ENCODE measurements around the gene TMEM244.

- TF ChIP-seq CTCF (IDR thresholded peaks at IDR 0.05) (no peak), POLR2A (IDR thresholded peaks at IDR 0.05) (no peak)
Measured at GRCh38 chr6:129844118-129844891, 16.8 kb downstream of the TMEM244 start.

All from esophagus squamous epithelium (tissue), 4 donors.